GM18508 (cell line): ENCODE results near the gene SMCHD1.
"Not testable (repeated sequence)": the region's sequence is repeated elsewhere in the genome, so short reads cannot be mapped to it uniquely, and the experiment has no call there.

Experiments used
- ATAC-seq: cut with Tn5 transposase; IDR thresholded peaks from one replicate; pipeline ENCODE4 v1.9.1; 2021; ENCODE audit warnings: moderate number of reproducible peaks; ENCODE audit not compliant: insufficient read depth, unreplicated experiment

The SMCHD1 gene

GRCh38 chr18:2847317-2848246, 192.1 kb downstream of the SMCHD1 start:
- ATAC-seq = no peak

GRCh38 chr18:2848247-2849246, 193.0 kb downstream of the SMCHD1 start:
- ATAC-seq = no peak

- ATAC-seq = no peak
Measured at GRCh38 chr18:2850816-2851215, 195.3 kb downstream of the SMCHD1 start.

- no peak for ATAC-seq
Measured at GRCh38 chr18:2851771-2852170, 196.2 kb downstream of the SMCHD1 start.

- not testable (repeated sequence) for ATAC-seq
Measured at GRCh38 chr18:2852460-2852859, 196.9 kb downstream of the SMCHD1 start.

- ATAC-seq = no peak
Measured at GRCh38 chr18:2853173-2853925, 197.8 kb downstream of the SMCHD1 start.

GRCh38 chr18:2853926-2854664, 198.6 kb downstream of the SMCHD1 start:
- ATAC-seq = no peak
